ENCODE measurements around the gene NFE2L3.

The NFE2L3 gene

DNA sequence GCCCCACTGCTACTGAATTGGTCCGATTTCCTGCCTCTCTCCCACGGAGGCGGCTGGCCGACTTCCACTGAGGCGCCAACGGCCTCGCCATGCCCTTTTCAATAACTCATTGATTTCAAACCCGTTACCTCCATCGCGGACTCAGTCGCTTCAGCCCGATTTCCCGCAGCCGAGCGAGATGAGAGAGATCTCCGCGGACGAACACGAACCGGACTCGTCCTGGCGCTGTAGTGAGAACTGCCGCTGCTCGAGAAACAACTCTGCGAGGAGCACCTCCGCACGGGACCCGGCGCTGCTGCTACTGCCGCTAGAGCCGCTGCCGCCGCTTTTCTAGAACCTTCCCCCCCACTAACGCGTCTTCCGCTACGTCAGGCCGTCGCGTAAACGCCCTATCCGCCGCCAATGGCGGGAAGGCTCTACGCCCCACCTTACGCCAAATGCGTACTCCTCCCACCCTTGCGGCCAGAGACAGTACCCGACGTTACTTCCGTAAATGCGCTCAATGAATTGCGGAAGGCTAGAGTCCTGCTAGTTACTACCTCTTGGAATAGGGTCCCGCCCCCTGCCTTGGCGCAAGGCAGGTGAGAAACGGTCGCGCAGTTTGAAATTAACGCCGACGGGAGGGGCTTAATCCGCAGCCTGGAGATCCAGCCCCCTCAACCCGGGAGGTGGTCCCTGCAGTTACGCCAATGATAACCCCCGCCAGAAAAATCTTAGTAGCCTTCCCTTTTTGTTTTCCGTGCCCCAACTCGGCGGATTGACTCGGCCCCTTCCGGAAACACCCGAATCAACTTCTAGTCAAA lies 48.6 kb downstream of the NFE2L3 start, which contains the start of gene HNRNPA2B1:
Gene HNRNPA2B1 (minus strand): TSS at position 303 of the 803 bp plus-strand sequence. CDS start 169 bp downstream, at position 134.
- peak; percentile 99 for DNase-seq

DNA sequence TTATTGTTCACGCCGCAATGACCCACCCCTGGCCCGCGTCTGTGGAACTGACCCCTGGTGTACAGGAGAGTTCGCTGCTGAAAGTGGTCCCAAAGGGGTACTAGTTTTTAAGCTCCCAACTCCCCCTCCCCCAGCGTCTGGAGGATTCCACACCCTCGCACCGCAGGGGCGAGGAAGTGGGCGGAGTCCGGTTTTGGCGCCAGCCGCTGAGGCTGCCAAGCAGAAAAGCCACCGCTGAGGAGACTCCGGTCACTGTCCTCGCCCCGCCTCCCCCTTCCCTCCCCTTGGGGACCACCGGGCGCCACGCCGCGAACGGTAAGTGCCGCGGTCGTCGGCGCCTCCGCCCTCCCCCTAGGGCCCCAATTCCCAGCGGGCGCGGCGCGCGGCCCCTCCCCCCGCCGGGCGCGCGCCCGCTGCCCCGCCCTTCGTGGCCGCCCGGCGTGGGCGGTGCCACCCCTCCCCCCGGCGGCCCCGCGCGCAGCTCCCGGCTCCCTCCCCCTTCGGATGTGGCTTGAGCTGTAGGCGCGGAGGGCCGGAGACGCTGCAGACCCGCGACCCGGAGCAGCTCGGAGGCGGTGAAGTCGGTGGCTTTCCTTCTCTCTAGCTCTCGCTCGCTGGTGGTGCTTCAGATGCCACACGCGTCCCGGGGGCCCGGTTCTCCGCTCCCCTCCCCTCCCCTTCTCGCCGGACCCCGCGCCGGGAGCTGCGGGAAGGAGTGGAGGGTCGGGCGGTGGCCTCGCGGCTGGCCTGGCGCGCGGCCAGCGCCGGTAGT lies 49.4 kb downstream of the NFE2L3 start, which contains the start of gene CBX3:
Gene CBX3 (plus strand): TSS at position 499 of the 772 bp plus-strand sequence. CDS start 1,254 bp downstream, outside the sequence.
- DNase-seq = peak; percentile 98

DNA sequence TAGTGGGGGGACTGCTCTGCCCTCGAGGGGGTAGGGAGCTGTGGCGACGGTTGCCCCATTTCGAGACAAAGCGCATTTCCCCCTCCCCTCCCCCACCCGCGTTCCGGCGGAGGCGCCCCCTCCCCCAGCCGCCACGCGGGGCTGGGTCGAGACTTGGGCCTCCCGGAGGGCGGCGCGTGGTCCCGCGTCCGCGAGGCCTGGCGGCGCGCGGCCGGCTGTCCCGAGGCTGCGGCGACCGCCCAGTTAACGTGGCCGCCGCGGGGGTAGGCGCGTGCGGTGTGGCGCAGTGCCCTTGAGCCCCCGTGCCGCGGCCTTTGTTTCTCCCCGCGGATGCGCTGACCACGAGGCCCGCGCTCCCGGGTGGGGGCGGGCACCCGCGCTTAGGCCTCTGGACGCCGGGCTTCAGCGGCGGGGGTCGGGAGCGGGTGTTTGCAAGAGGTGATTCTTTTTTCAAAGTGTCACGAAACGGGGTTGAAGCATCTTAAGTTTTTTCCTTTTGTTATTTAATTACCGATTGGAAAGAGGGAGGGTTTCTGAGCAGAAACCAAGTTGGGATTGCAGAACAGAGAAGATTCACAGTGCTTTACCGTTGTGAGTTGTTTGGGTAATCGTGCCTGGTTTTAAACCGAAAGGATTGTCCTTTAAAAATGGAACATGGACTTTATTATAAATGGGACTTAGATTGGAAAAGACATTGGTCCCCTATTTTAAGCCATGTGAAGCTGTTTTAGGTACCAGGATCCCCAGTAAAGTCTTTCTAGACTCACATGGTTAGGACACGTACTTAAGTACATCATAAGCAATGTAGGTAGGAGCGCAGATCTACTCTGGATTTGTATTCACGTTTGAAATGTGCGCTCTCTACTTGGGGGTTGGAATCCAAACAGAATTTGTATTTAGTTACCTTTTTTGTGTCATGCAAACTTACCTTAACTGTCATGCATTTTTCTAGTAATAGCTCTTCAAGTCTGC lies 50.3 kb downstream of the NFE2L3 start:
- peak; percentile 78 for DNase-seq

DNA sequence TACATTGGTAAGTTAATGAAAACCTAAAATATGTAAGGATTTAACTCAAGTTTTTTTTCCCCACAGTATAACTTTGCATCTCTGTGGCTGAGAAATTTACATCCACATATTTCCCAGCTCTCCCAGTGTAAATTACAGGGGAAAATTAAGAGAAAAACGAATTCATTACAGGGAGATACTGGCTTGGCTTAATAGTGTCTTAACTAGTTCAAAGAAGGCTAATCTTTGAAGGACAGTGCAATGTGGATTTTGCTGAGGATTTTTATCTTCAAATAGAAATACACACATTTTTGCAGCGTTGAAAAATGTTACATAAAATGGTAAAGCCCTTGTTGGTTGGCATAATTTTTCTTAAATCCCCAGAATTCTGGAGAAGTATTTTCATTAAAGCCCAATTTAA lies 51.0 kb downstream of the NFE2L3 start:
- no peak for DNase-seq

GRCh38 chr7:26208040-26208439 lies 56.0 kb downstream of the NFE2L3 start:
- DNase-seq = no peak

DNA sequence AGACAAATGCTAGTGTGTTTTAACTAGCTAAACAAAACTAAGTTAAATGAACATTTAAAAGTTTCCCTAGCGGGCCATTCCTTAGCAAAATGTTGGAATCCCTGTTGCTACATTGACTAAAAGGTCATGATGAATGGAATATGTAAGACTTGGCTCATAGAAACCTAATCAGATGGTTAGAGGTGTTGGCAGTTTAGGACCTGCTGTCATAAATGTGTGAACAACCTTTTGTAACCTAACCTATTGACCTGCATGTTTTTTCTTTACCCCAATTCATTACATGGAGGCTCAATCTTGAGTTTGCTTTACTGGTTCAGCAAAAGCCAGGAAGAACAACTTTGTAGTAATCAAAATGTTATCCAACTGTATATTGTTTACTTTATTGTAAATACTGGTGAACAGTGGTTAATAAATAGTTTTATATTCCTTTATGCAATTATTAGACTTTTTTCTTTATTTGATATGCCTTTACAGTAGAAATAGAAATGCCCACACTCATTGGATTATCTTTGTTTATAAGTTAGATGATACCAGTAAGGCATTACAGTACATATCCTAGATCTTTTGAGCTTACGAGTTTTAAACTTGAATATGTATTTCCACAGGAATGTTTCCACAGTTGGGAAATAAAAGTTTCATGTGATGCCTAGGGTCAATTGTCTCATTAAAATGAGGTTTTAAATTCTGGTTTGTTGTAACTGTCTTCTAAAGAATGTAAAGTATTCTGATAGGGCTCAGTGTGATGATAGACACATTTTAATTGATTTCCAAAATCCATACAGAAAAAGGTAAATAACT lies 61.1 kb downstream of the NFE2L3 start:
- DNase-seq = no peak

- no peak for DNase-seq
Measured at GRCh38 chr7:26213807-26214515, 62.0 kb downstream of the NFE2L3 start.

DNA sequence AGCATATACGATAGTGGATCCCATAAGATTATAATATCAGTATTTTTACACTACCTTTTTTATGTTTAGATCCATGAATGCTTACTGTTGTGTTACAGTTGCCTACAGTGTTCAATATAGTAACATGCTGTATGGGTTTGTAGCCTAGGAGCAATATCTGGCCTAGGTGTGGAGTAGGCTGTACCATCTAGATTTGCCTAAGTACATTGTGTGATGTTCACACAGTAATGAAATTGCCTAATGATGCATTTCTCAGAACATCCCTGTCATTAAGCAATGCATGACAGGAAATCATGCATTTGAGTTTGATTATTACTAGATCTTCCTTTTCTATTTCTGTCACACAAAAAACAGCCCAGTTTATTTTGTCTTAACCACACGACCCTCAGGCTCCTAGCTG lies 64.1 kb downstream of the NFE2L3 start:
- no peak for DNase-seq

GRCh38 chr7:26224359-26224758 lies 72.4 kb downstream of the NFE2L3 start:
- no peak for DNase-seq

GRCh38 chr7:26227987-26228386 lies 76.0 kb downstream of the NFE2L3 start:
- no peak for DNase-seq

- DNase-seq = no peak
Measured at GRCh38 chr7:26233902-26234511, 82.0 kb downstream of the NFE2L3 start.

Measured in NCI-H82 (cell line).